IMR-90 (cell line): ENCODE measurements around the gene CLEC10A. TPM values are rescaled to one million over a fixed set of nuclear protein-coding genes. Genes with fewer than 3 reads are reported as not detected.

Experiments used
- ATAC-seq: fragments of 200-7000 bp; cut with Tn5 transposase; 2 replicates; pipeline ENCODE4 v1.9.1; 2020; ENCODE audit warnings: low read depth, mild to moderate bottlenecking, moderate library complexity
- BruUV-seq: library from RNA; stranded (reverse); fragments of 400-500 nt; replicated peaks from 2 replicates; lab custom pipeline; 2021; lab: Mats Ljungman, UMichigan
- CTCF ChIA-PET: fragments of 300-600 bp; formaldehyde crosslinking; extraction: SDS; loops from one replicate; lab custom pipeline; 2021; ENCODE audit warnings: antibody characterized with exemption; lab: Yijun Ruan, JAX
- POLR2A ChIA-PET: fragments of 300-600 bp; sonication (Branson Sonifier 250); formaldehyde crosslinking; loops from one replicate; lab custom pipeline; 2022; ENCODE audit warnings: antibody characterized with exemption; ENCODE audit not compliant: unreplicated experiment; lab: Charles Lee
- DNase-seq: peaks from one replicate; pipeline ENCODE4 v3.0.0; 2013
- H2AFZ ChIP-seq: replicated peaks from 2 replicates; pipeline ENCODE3; 2013; ENCODE audit warnings: low read length, mild to moderate bottlenecking; ENCODE audit not compliant: poor library complexity
- H2AK5ac ChIP-seq: 2 replicates; pipeline ENCODE4 v1.6.1; 2013; ENCODE audit warnings: low read depth, low read length, inconsistent platforms
- H2AK9ac ChIP-seq: replicated peaks from 2 replicates; pipeline ENCODE3; 2013; ENCODE audit warnings: mild to moderate bottlenecking, low read depth, low read length, moderate library complexity; ENCODE audit not compliant: poor library complexity
- H2BK120ac ChIP-seq: 2 replicates; pipeline ENCODE4 v1.6.1; 2013; ENCODE audit warnings: low read depth, low read length, inconsistent platforms
- H2BK15ac ChIP-seq: 3 replicates; pipeline ENCODE4 v1.6.1; 2013; ENCODE audit warnings: low read depth, low read length, inconsistent platforms
- H2BK20ac ChIP-seq: 2 replicates; pipeline ENCODE4 v1.6.1; 2013; ENCODE audit warnings: low read depth, mild to moderate bottlenecking, inconsistent platforms, low read length, moderate library complexity
- H2BK5ac ChIP-seq: 2 replicates; pipeline ENCODE4 v1.6.1; 2013; ENCODE audit warnings: mild to moderate bottlenecking, low read depth, low read length, inconsistent platforms; ENCODE audit not compliant: poor library complexity, severe bottlenecking
- H3K14ac ChIP-seq: replicated peaks from 2 replicates; pipeline ENCODE4 v1.6.1; 2013; ENCODE audit warnings: low read depth, low read length, inconsistent platforms
- H3K18ac ChIP-seq: 2 replicates; pipeline ENCODE4 v1.6.1; 2013; ENCODE audit warnings: low read depth, low read length, control low read depth
- H3K23ac ChIP-seq: 2 replicates; pipeline ENCODE4 v1.6.1; 2013; ENCODE audit warnings: low read depth, low read length, inconsistent platforms
- H3K27ac ChIP-seq: 2 replicates; pipeline ENCODE4 v1.5.1; 2013; ENCODE audit warnings: mild to moderate bottlenecking, control low read depth, low read length; ENCODE audit not compliant: insufficient read depth
- H3K27me3 ChIP-seq: 2 replicates; pipeline ENCODE4 v1.6.1; 2013; ENCODE audit warnings: low read length; ENCODE audit not compliant: control insufficient read depth, insufficient read depth
- H3K36me3 ChIP-seq: 2 replicates; pipeline ENCODE4 v1.6.1; 2013; ENCODE audit warnings: low read length, mixed read lengths; ENCODE audit not compliant: control insufficient read depth, insufficient read depth
- H3K4ac ChIP-seq: 2 replicates; pipeline ENCODE4 v1.6.1; 2013; ENCODE audit warnings: low read depth, low read length, inconsistent platforms
- H3K4me1 ChIP-seq: 2 replicates; pipeline ENCODE4 v1.6.1; 2013; ENCODE audit warnings: low read length, mixed read lengths; ENCODE audit not compliant: control insufficient read depth, insufficient read depth
- H3K4me2 ChIP-seq: 2 replicates; pipeline ENCODE4 v1.6.1; 2013; ENCODE audit warnings: low read depth, mild to moderate bottlenecking, control low read depth, low read length, moderate library complexity
- H3K4me3 ChIP-seq: 2 replicates; pipeline ENCODE4 v1.5.1; 2013; ENCODE audit warnings: low read depth, mild to moderate bottlenecking, control low read depth, low read length, moderate library complexity; ENCODE audit not compliant: insufficient read depth
- H3K56ac ChIP-seq: 2 replicates; pipeline ENCODE4 v1.6.1; 2013; ENCODE audit warnings: low read length, inconsistent platforms; ENCODE audit not compliant: insufficient read depth; ENCODE audit errors: extremely low read depth
- H3K79me1 ChIP-seq, 2 experiments: 2 replicates each; pipeline ENCODE4 v1.6.1; 2013; ENCODE audit warnings: low read length in 2 of 2, inconsistent platforms in 1 of 2, low read depth in 1 of 2
- H3K9ac ChIP-seq: 2 replicates; pipeline ENCODE4 v1.6.1; 2013; ENCODE audit warnings: low read depth, low read length, control low read depth
- H3K9me1 ChIP-seq: 2 replicates; pipeline ENCODE4 v1.6.1; 2013; ENCODE audit warnings: low read length, inconsistent platforms; ENCODE audit not compliant: insufficient read depth
- H3K9me3 ChIP-seq: 2 replicates; pipeline ENCODE4 v1.6.1; 2013; ENCODE audit warnings: low read length; ENCODE audit not compliant: control insufficient read depth, insufficient read depth
- H4K20me1 ChIP-seq: 2 replicates; pipeline ENCODE4 v1.6.1; 2013; ENCODE audit warnings: low read length, inconsistent platforms; ENCODE audit not compliant: insufficient read depth
- H4K5ac ChIP-seq: 2 replicates; pipeline ENCODE4 v1.6.1; 2013; ENCODE audit warnings: mild to moderate bottlenecking, low read depth, low read length, control low read depth
- H4K8ac ChIP-seq, 2 experiments: 2 replicates each; pipeline ENCODE4 v1.6.1; 2013; ENCODE audit warnings: low read depth in 2 of 2, low read length in 2 of 2, control low read depth in 1 of 2, inconsistent platforms in 1 of 2
- H4K91ac ChIP-seq: 2 replicates; pipeline ENCODE4 v1.6.1; 2013; ENCODE audit warnings: low read depth, low read length, inconsistent platforms; ENCODE audit not compliant: insufficient read depth
- BHLHE40 ChIP-seq: fragments of 150-350 bp; IDR thresholded peaks from 2 replicates; pipeline ENCODE4 v1.6.1; 2016; ENCODE audit warnings: mild to moderate bottlenecking, low read depth, low read length
- CEBPB ChIP-seq: IDR thresholded peaks from 2 replicates; pipeline ENCODE4 v1.6.1; 2012; ENCODE audit warnings: low read depth, low read length, improper control_type of control experiment
- CHD1 ChIP-seq: IDR thresholded peaks from 2 replicates; pipeline ENCODE4 v1.6.1; 2012; ENCODE audit warnings: low read depth, low read length, improper control_type of control experiment
- ELK1 ChIP-seq: fragments of 150-350 bp; IDR thresholded peaks from 2 replicates; pipeline ENCODE4 v1.6.1; 2016; ENCODE audit warnings: low read depth, mild to moderate bottlenecking, low read length, moderate library complexity, borderline replicate concordance
- MAFK ChIP-seq: IDR thresholded peaks from 2 replicates; pipeline ENCODE4 v1.6.1; 2012; ENCODE audit warnings: low read depth, low read length, improper control_type of control experiment
- MAZ ChIP-seq: IDR thresholded peaks from 2 replicates; pipeline ENCODE4 v1.6.1; 2012; ENCODE audit warnings: low read depth, mild to moderate bottlenecking, low read length, improper control_type of control experiment, moderate library complexity, borderline replicate concordance
- MXI1 ChIP-seq: IDR thresholded peaks from 2 replicates; pipeline ENCODE4 v1.6.1; 2012; ENCODE audit warnings: low read depth, mild to moderate bottlenecking, low read length, moderate library complexity, borderline replicate concordance
- RAD21 ChIP-seq: IDR thresholded peaks from 2 replicates; pipeline ENCODE4 v1.6.1; 2012; ENCODE audit warnings: low read length, improper control_type of control experiment
- SMC3 ChIP-seq: fragments of 150-350 bp; IDR thresholded peaks from 2 replicates; pipeline ENCODE4 v1.6.1; 2016; ENCODE audit warnings: low read depth, mild to moderate bottlenecking, antibody characterized with exemption, low read length, moderate library complexity
- WGBS, 2 experiments: methylation state at CpG; one replicate each; pipeline versions ENCODE4 v1.1.5 to v1.1.7; 2013; ENCODE audit warnings: missing lambda C conversion rate in 2 of 2; ENCODE audit not compliant: insufficient read length in 1 of 2; ENCODE audit errors: extremely low coverage in 2 of 2; 5-methylcytosine and 5-hydroxymethylcytosine counted together
- dilution Hi-C: fragments of 300-500 bp; cut with HindIII; formaldehyde crosslinking; loops from one replicate; pipeline ENCODE4 v1.14.3; 2018; ENCODE audit warnings: low sequenced_read_pairs; ENCODE audit not compliant: unreplicated experiment
- in situ Hi-C: fragments of 300-500 bp; cut with MboI; formaldehyde crosslinking; loops from 3 replicates; pipeline ENCODE4 v1.14.3; 2019; ENCODE audit warnings: low sequenced_read_pairs, inconsistent platforms, mixed read lengths
- intact Hi-C: fragments of 100-400 bp; cut with micrococcal nuclease; formaldehyde crosslinking; loops from 2 replicates; pipeline ENCODE4 v1.10.0; 2022
- polyA plus RNA-seq, 3 experiments: library from polyadenylated mRNA; depleted of rRNA; stranded (reverse); fragments of >200 nt; gene quantifications; 2 replicates each; pipeline ENCODE4 v1.2.3, GENCODE V29; 2012; ENCODE audit warnings: low replicate concordance in 1 of 3
- total RNA-seq: library from RNA; depleted of rRNA; stranded (reverse); fragments of >200 nt; gene quantifications from 2 replicates; pipeline ENCODE4 v1.2.3, GENCODE V29; 2012
- TF ChIP-seq, protein P1 (sequence below): fragments of 150-350 bp; IDR thresholded peaks from 2 replicates; pipeline ENCODE4 v1.6.1; 2017; ENCODE audit warnings: mild to moderate bottlenecking, antibody characterized with exemption, low read length, low read depth
- TF ChIP-seq, protein P2 (sequence below): conservative IDR thresholded peaks from 2 replicates; pipeline ENCODE4 v1.5.1; 2012; ENCODE audit warnings: mild to moderate bottlenecking, low read depth, low read length, improper control_type of control experiment

CLEC10A gene
- total and polyA plus RNA-seq, 2 of the 4 experiments (the other 2 are of a cell fraction) = not detected

GRCh38 chr17:7098802-7099459, 18.9 kb upstream of the CLEC10A start:
- dilution Hi-C loops (no loop called here), in situ Hi-C loops (no loop called here), intact Hi-C loops (no loop called here)
- no peak overlapping the region for H2BK15ac ChIP-seq
- no peaks in the 10 kb centered on the region for H3K36me3 ChIP-seq
- no peaks in the 10 kb centered on the region for H3K9me3 ChIP-seq
- no peak overlapping the region for H3K14ac ChIP-seq
- DNase-seq (no peak), ATAC-seq (no peak)
- H2BK120ac ChIP-seq = no peak overlapping the region
- no peak overlapping the region for H3K56ac ChIP-seq
- no peak overlapping the region for H2AFZ ChIP-seq
- no peak overlapping the region for H4K8ac ChIP-seq
- no peak overlapping the region for H3K18ac ChIP-seq
- H3K4ac ChIP-seq = no peak overlapping the region
- BruUV-seq = no TSS peak
- CTCF ChIA-PET = no interaction called here
- H3K23ac ChIP-seq = no peak overlapping the region
- no CpG with 5 or more reads among the region's 13 CpGs for WGBS, 2 experiments
- H3K27me3 ChIP-seq = peaks cover 37% of the 10 kb centered on the region
- H2BK20ac ChIP-seq = no peak overlapping the region
- H2AK5ac ChIP-seq = no peak overlapping the region
- TF ChIP-seq, protein P1, sequence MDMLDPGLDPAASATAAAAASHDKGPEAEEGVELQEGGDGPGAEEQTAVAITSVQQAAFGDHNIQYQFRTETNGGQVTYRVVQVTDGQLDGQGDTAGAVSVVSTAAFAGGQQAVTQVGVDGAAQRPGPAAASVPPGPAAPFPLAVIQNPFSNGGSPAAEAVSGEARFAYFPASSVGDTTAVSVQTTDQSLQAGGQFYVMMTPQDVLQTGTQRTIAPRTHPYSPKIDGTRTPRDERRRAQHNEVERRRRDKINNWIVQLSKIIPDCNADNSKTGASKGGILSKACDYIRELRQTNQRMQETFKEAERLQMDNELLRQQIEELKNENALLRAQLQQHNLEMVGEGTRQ = no peak
- TF ChIP-seq CEBPB (no peak), CHD1 (no peak), ELK1 (no peak), MAZ (no peak), RAD21 (no peak), MAFK (no peak), BHLHE40 (no peak), SMC3 (no peak), MXI1 (no peak)
- TF ChIP-seq, protein P2, sequence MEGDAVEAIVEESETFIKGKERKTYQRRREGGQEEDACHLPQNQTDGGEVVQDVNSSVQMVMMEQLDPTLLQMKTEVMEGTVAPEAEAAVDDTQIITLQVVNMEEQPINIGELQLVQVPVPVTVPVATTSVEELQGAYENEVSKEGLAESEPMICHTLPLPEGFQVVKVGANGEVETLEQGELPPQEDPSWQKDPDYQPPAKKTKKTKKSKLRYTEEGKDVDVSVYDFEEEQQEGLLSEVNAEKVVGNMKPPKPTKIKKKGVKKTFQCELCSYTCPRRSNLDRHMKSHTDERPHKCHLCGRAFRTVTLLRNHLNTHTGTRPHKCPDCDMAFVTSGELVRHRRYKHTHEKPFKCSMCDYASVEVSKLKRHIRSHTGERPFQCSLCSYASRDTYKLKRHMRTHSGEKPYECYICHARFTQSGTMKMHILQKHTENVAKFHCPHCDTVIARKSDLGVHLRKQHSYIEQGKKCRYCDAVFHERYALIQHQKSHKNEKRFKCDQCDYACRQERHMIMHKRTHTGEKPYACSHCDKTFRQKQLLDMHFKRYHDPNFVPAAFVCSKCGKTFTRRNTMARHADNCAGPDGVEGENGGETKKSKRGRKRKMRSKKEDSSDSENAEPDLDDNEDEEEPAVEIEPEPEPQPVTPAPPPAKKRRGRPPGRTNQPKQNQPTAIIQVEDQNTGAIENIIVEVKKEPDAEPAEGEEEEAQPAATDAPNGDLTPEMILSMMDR = no peak
- no peaks in the 10 kb centered on the region for H3K79me1 ChIP-seq
- H3K9ac ChIP-seq = no peak overlapping the region
- no peak overlapping the region for H3K27ac ChIP-seq
- no peaks in the 10 kb centered on the region for H4K20me1 ChIP-seq
- no peak overlapping the region for H4K91ac ChIP-seq
- H2BK5ac ChIP-seq = no peak overlapping the region
- no peaks in the 10 kb centered on the region for H3K9me1 ChIP-seq
- H3K4me3 ChIP-seq = no peak overlapping the region
- no peaks in the 10 kb centered on the region for H3K4me1 ChIP-seq
- no peak overlapping the region for H4K5ac ChIP-seq
- POLR2A ChIA-PET = no interaction called here
- H2AK9ac ChIP-seq = no peak overlapping the region
- no peak overlapping the region for H3K4me2 ChIP-seq
